Caco-2 (cell line): Measurements from ENCODE around the gene POLR2I. TPM values are rescaled to one million over a fixed set of nuclear protein-coding genes. Genes with fewer than 3 reads are reported as not detected.

Experiments
- BruUV-seq: library from RNA; stranded (reverse); fragments of 400-500 nt; replicated peaks from 2 replicates; lab custom pipeline; 2021; lab: Mats Ljungman, UMichigan
- CTCF ChIA-PET: fragments of 300-600 bp; sonication (Branson Sonifier 250); formaldehyde crosslinking; loops from one replicate; lab custom pipeline; 2022; ENCODE audit warnings: antibody characterized with exemption; lab: Charles Lee
- POLR2A ChIA-PET: fragments of 300-600 bp; sonication (Branson Sonifier 250); formaldehyde crosslinking; loops from one replicate; lab custom pipeline; 2022; ENCODE audit warnings: antibody characterized with exemption; lab: Charles Lee
- DNase-seq, 2 experiments: peaks; one replicate each; pipeline versions ENCODE4 v3.0.0 to v3.0.0-alpha.2; 2020 to 2022
- H3K27me3 ChIP-seq: replicated peaks from 2 replicates; pipeline ENCODE4 v1.6.0; 2011; ENCODE audit warnings: low read length; ENCODE audit not compliant: control insufficient read depth, insufficient read depth
- H3K36me3 ChIP-seq: 2 replicates; pipeline ENCODE4 v1.5.1; 2011; ENCODE audit warnings: low read length; ENCODE audit not compliant: control insufficient read depth, insufficient read depth
- H3K4me1 ChIP-seq: fragments of 250-450 bp; sonication (Bioruptor Pico); 2 replicates; pipeline ENCODE4 v1.5.1; 2020; ENCODE audit warnings: mild to moderate bottlenecking
- H3K4me3 ChIP-seq: 2 replicates; pipeline ENCODE4 v1.5.1; 2011; ENCODE audit warnings: low read depth, mild to moderate bottlenecking, control low read depth, low read length
- H3K9me3 ChIP-seq: fragments of 250-450 bp; sonication (Bioruptor Pico); 2 replicates; pipeline ENCODE4 v1.5.1; 2020; ENCODE audit warnings: mild to moderate bottlenecking, moderate library complexity
- H3K27ac Mint-ChIP-seq: one replicate; pipeline ENCODE4 v1.8.0; 2022; ENCODE audit warnings: mixed read lengths; ENCODE audit not compliant: unreplicated experiment
- H3K27me3 Mint-ChIP-seq: one replicate; pipeline ENCODE4 v1.8.0; 2022; ENCODE audit warnings: mixed read lengths; ENCODE audit not compliant: insufficient read depth, unreplicated experiment
- H3K36me3 Mint-ChIP-seq: one replicate; pipeline ENCODE4 v1.8.0; 2022; ENCODE audit warnings: mild to moderate bottlenecking, mixed read lengths; ENCODE audit not compliant: insufficient read depth, unreplicated experiment
- H3K4me1 Mint-ChIP-seq: one replicate; pipeline ENCODE4 v1.8.0; 2022; ENCODE audit warnings: low read depth, mixed read lengths; ENCODE audit not compliant: unreplicated experiment
- H3K4me3 Mint-ChIP-seq: one replicate; pipeline ENCODE4 v1.8.0; 2022; ENCODE audit warnings: mild to moderate bottlenecking, moderate library complexity, mixed read lengths; ENCODE audit not compliant: unreplicated experiment
- H3K9me3 Mint-ChIP-seq: one replicate; pipeline ENCODE4 v1.8.0; 2022; ENCODE audit warnings: mixed read lengths; ENCODE audit not compliant: unreplicated experiment
- intact Hi-C: fragments of 100-400 bp; cut with micrococcal nuclease; formaldehyde crosslinking; loops from one replicate; pipeline ENCODE4 v1.10.0; 2022; ENCODE audit not compliant: unreplicated experiment
- total RNA-seq: library from RNA; stranded (reverse); gene quantifications from 2 replicates; pipeline ENCODE4 v1.2.3, GENCODE V29; 2022
- TF ChIP-seq, protein P1 (sequence below), 2 experiments: fragments of 200-600 bp in 1 of 2; IDR thresholded peaks; 1 replicate in 1 of 2; 2 replicates in 1 of 2; pipeline versions ENCODE4 v1.5.1 to v1.8.0; 2011 to 2022; ENCODE audit warnings: antibody characterized with exemption in 1 of 2, control low read depth in 1 of 2, inconsistent platforms in 1 of 2, low read depth in 1 of 2, low read length in 1 of 2, mild to moderate bottlenecking in 1 of 2, moderate library complexity in 1 of 2; ENCODE audit not compliant: insufficient read depth in 1 of 2, severe bottlenecking in 1 of 2, unreplicated experiment in 1 of 2

Gene POLR2I
- total RNA-seq, 1 experiment from 2014 or later: 129 TPM

DNA sequence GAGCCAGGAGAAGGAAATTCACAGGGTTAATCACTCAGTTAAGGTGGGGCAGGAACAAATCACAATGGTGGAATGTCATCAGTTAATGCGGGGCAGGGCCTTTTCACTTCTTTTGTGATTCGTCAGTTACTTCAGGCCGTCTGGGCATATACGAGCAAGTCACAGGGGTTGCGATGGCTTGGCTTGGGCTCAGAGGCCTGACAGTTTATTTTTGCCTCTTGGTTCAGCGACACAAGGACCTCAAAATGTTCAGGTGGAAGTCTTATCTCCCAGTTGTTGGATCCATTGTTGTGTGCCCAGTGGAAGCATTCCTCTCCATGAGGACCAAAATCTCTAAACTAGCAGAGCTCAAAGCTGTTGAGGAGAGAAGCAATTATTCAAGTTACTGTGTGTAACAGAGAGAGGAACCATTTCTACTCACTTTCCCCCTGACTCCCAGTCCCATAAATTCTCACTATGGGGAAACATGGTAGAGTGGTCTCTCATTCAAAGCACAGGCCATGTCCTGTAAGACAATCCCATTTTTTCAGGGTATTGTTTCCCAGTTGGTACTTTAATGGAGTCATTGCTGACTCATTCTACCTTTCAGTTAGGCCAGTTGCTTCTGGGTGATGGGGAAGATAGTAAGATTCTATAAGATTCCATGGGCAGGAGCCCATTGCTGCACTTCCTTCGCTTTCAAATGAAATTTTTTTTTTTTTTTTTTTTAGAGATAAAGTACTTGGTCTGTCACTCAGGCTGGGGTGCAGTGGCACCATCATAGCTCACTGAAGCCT lies 46.3 kb upstream of the POLR2I start:
- no peaks in the 10 kb centered on the region for H3K9me3 ChIP-seq
- H3K27ac Mint-ChIP-seq: no peak overlapping the region
- no peaks in the 10 kb centered on the region for H3K4me1 ChIP-seq
- intact Hi-C loops: no loop called here
- H3K27me3 ChIP-seq: no peaks in the 10 kb centered on the region
- H3K4me3 ChIP-seq: no peak overlapping the region
- H3K36me3 Mint-ChIP-seq: peaks cover 38% of the 10 kb centered on the region
- no TSS peak for BruUV-seq
- H3K36me3 ChIP-seq: no peaks in the 10 kb centered on the region
- DNase-seq: no peak
- ChIA-PET CTCF (no interaction called here), POLR2A (no interaction called here)
- no peak overlapping the region for H3K4me3 Mint-ChIP-seq
- no peaks in the 10 kb centered on the region for H3K27me3 Mint-ChIP-seq
- TF ChIP-seq, protein P1, sequence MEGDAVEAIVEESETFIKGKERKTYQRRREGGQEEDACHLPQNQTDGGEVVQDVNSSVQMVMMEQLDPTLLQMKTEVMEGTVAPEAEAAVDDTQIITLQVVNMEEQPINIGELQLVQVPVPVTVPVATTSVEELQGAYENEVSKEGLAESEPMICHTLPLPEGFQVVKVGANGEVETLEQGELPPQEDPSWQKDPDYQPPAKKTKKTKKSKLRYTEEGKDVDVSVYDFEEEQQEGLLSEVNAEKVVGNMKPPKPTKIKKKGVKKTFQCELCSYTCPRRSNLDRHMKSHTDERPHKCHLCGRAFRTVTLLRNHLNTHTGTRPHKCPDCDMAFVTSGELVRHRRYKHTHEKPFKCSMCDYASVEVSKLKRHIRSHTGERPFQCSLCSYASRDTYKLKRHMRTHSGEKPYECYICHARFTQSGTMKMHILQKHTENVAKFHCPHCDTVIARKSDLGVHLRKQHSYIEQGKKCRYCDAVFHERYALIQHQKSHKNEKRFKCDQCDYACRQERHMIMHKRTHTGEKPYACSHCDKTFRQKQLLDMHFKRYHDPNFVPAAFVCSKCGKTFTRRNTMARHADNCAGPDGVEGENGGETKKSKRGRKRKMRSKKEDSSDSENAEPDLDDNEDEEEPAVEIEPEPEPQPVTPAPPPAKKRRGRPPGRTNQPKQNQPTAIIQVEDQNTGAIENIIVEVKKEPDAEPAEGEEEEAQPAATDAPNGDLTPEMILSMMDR (IDR thresholded peaks at IDR 0.05; ENCODE audit: insufficient read depth in 1 of 2, low read depth in 1 of 2, low read length in 1 of 2, severe bottlenecking in 1 of 2, unreplicated experiment in 1 of 2): no peak
- no peaks in the 10 kb centered on the region for H3K9me3 Mint-ChIP-seq
- H3K4me1 Mint-ChIP-seq: peaks cover 2% of the 10 kb centered on the region

DNA sequence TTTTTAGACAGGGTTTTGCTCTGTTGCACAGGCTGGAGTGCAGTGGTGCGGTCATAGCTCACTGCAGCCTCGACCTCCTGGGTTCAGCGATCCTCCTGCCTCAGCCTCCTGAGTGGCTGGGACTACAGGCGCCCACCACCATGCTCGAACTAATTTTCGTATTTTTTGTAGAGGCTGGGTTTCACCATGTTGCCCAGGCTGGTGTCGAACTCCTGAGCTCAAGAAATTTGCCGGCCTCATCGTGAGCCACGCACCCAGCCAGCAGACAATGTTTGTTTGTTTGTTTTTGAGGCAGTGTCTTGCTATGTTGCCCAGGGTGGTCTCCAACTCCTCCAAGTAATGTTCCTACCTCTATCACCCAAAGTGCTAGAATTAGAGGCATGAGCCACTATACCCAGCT lies 38.5 kb upstream of the POLR2I start:
- no TSS peak for BruUV-seq
- CTCF ChIA-PET: no interaction called here

DNA sequence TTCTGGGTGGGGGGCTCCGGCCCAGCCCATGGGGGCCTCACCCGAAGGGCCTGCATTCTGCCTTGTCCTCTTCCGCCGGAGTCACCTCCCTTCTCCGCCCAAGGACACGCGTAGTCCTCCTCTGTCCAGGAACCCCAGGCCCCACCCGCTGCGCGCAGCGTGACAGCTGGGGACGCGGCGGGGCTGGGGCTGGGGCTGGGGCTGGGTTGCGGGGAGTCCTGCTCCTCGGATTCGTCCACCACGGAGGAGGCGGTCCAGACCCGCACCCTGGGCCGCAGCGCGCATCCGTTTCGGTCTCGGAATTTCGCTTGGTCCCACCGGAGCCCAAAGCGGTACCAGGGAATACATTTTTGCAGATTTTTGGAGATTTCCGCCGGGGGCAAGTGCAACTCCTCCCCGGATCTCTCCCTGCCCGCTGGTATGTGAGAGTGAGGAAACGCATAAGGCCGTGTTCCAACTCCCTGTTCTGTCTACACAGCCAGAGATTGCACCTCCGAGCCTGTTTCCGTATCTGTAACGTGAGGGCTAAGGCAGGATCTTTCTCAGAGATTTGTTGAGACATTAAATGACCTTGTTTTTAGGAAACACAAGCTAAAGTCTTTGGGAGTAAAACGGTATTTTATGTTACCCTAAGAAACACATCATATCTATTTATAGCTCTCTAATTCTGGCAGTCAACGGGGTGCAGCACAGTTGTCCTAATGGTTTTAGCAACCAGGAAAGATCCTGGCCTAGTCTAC lies 37.8 kb upstream of the POLR2I start, which contains the start of gene COX7A1:
Gene COX7A1 (minus strand): TSS at position 96 of the 740 bp plus-strand sequence. CDS start 40 bp downstream, at position 56.
- peaks cover 10% of the 10 kb centered on the region for H3K4me1 Mint-ChIP-seq
- peaks cover 3% of the 10 kb centered on the region for H3K36me3 ChIP-seq
- ChIA-PET CTCF (no interaction called here), POLR2A (no interaction called here)
- no peak within 1 kb of the TSS for H3K4me3 Mint-ChIP-seq
- no peaks in the 10 kb centered on the region for H3K9me3 Mint-ChIP-seq
- H3K27me3 Mint-ChIP-seq: no peaks in the 10 kb centered on the region
- no peak for DNase-seq
- no peak within 1 kb of the TSS for H3K4me3 ChIP-seq
- H3K9me3 ChIP-seq: no peaks in the 10 kb centered on the region
- TF ChIP-seq, protein P1 (IDR thresholded peaks at IDR 0.05; ENCODE audit: insufficient read depth in 1 of 2, low read depth in 1 of 2, low read length in 1 of 2, severe bottlenecking in 1 of 2, unreplicated experiment in 1 of 2): no peak
- intact Hi-C loops: no loop called here
- H3K27me3 ChIP-seq: no peaks in the 10 kb centered on the region
- no peak within 1 kb of the TSS for H3K27ac Mint-ChIP-seq
- peaks cover 60% of the 10 kb centered on the region for H3K36me3 Mint-ChIP-seq
- no peaks in the 10 kb centered on the region for H3K4me1 ChIP-seq
- no TSS peak for BruUV-seq

More for the DNA sequence above, 38.5 kb upstream of the POLR2I start:
- H3K27me3 ChIP-seq: no peaks in the 10 kb centered on the region
- H3K27me3 Mint-ChIP-seq: no peaks in the 10 kb centered on the region
- peaks cover 3% of the 10 kb centered on the region for H3K36me3 ChIP-seq
- no peak for DNase-seq
- H3K4me3 ChIP-seq: no peak overlapping the region
- TF ChIP-seq, protein P1 (IDR thresholded peaks at IDR 0.05; ENCODE audit: insufficient read depth in 1 of 2, low read depth in 1 of 2, low read length in 1 of 2, severe bottlenecking in 1 of 2, unreplicated experiment in 1 of 2): no peak
- POLR2A ChIA-PET: no interaction called here
- no peak overlapping the region for H3K4me3 Mint-ChIP-seq
- H3K4me1 ChIP-seq: no peaks in the 10 kb centered on the region
- no peaks in the 10 kb centered on the region for H3K9me3 Mint-ChIP-seq
- H3K36me3 Mint-ChIP-seq: peaks cover 60% of the 10 kb centered on the region
- intact Hi-C loops: no loop called here
- no peaks in the 10 kb centered on the region for H3K9me3 ChIP-seq
- H3K4me1 Mint-ChIP-seq: peaks cover 10% of the 10 kb centered on the region
- no peak overlapping the region for H3K27ac Mint-ChIP-seq
